ACC112 (cell line): ENCODE measurements around the gene RGS9.

Experiments
- H2AFZ ChIP-seq: fragments of 200-600 bp; sonication (generic); one replicate; pipeline ENCODE4 v1.6.0; 2017; ENCODE audit warnings: antibody characterized with exemption, low read length; ENCODE audit not compliant: unreplicated experiment
- H3K27ac ChIP-seq: fragments of 200-600 bp; sonication (generic); 2 replicates; pipeline ENCODE4 v1.5.1; 2014; ENCODE audit warnings: low read depth, mild to moderate bottlenecking, antibody characterized with exemption, low read length, moderate library complexity
- H3K27me3 ChIP-seq: fragments of 200-600 bp; sonication (generic); 2 replicates; pipeline ENCODE4 v1.6.1; 2014; ENCODE audit warnings: mild to moderate bottlenecking, antibody characterized with exemption, low read length, moderate library complexity, mixed read lengths; ENCODE audit not compliant: insufficient read depth
- H3K36me3 ChIP-seq: fragments of 200-600 bp; sonication (generic); 2 replicates; pipeline ENCODE4 v1.6.1; 2016; ENCODE audit warnings: mild to moderate bottlenecking, antibody characterized with exemption, low read length, moderate library complexity, mixed read lengths; ENCODE audit not compliant: insufficient read depth
- H3K4me1 ChIP-seq: fragments of 200-600 bp; sonication (generic); one replicate; pipeline ENCODE4 v1.6.1; 2016; ENCODE audit warnings: low read length, mixed read lengths; ENCODE audit not compliant: insufficient read depth, unreplicated experiment, control insufficient read depth
- H3K4me3 ChIP-seq: fragments of 200-600 bp; sonication (generic); 2 replicates; pipeline ENCODE4 v1.5.1; 2014; ENCODE audit warnings: mild to moderate bottlenecking, low read depth, low read length
- H3K79me2 ChIP-seq: fragments of 200-600 bp; sonication (generic); one replicate; pipeline ENCODE4 v1.6.0; 2016; ENCODE audit warnings: low read length; ENCODE audit not compliant: control insufficient read depth, unreplicated experiment, insufficient read depth

The RGS9 gene

GRCh38 chr17:65156835-65157565 lies 19.8 kb downstream of the RGS9 start:
- Histone ChIP-seq H3K27me3 (peaks cover 2% of the 10 kb centered on the region; the same call in 1 of the 2 replicates), H3K4me3 (no peak overlapping the region), H3K79me2 (no peaks in the 10 kb centered on the region), H3K27ac (no peak overlapping the region), H3K36me3 (no peaks in the 10 kb centered on the region), H2AFZ (no peak overlapping the region), H3K4me1 (no peaks in the 10 kb centered on the region)

- no peaks in the 10 kb centered on the region for H3K79me2 ChIP-seq
These were observed 20.9 kb downstream of the RGS9 start for GRCh38 chr17:65158041-65158440.

GRCh38 chr17:65158622-65159021 lies 21.5 kb downstream of the RGS9 start:
- Histone ChIP-seq H2AFZ (no peak overlapping the region), H3K36me3 (no peaks in the 10 kb centered on the region), H3K79me2 (no peaks in the 10 kb centered on the region), H3K27me3 (no peaks in the 10 kb centered on the region), H3K27ac (no peak overlapping the region), H3K4me3 (no peak overlapping the region), H3K4me1 (peaks cover under 1% of the 10 kb centered on the region)

More at GRCh38 chr17:65158041-65158440, 20.9 kb downstream of the RGS9 start:
- H2AFZ ChIP-seq = no peak overlapping the region
- H3K27me3 ChIP-seq = no peaks in the 10 kb centered on the region
- no peak overlapping the region for H3K4me3 ChIP-seq
- no peaks in the 10 kb centered on the region for H3K4me1 ChIP-seq
- no peaks in the 10 kb centered on the region for H3K36me3 ChIP-seq
- H3K27ac ChIP-seq = no peak overlapping the region

- Histone ChIP-seq H3K27ac (no peak overlapping the region), H3K4me1 (peaks cover 7% of the 10 kb centered on the region), H2AFZ (no peak overlapping the region), H3K27me3 (no peaks in the 10 kb centered on the region), H3K36me3 (no peaks in the 10 kb centered on the region), H3K4me3 (no peak overlapping the region), H3K79me2 (no peaks in the 10 kb centered on the region)
These were observed 23.3 kb downstream of the RGS9 start for GRCh38 chr17:65160516-65160915.

- peaks cover 7% of the 10 kb centered on the region for H3K4me1 ChIP-seq
- no peak overlapping the region for H2AFZ ChIP-seq
- no peak overlapping the region for H3K27ac ChIP-seq
- no peaks in the 10 kb centered on the region for H3K36me3 ChIP-seq
- no peak overlapping the region for H3K4me3 ChIP-seq
- H3K27me3 ChIP-seq = no peaks in the 10 kb centered on the region
- H3K79me2 ChIP-seq = no peaks in the 10 kb centered on the region
These were observed 26.9 kb downstream of the RGS9 start for GRCh38 chr17:65163990-65164495.

GRCh38 chr17:65166787-65167186 lies 29.6 kb downstream of the RGS9 start:
- H3K27ac ChIP-seq = no peak overlapping the region
- H2AFZ ChIP-seq = no peak overlapping the region
- H3K36me3 ChIP-seq = no peaks in the 10 kb centered on the region
- H3K27me3 ChIP-seq = no peaks in the 10 kb centered on the region
- H3K4me1 ChIP-seq = peaks cover 7% of the 10 kb centered on the region
- H3K4me3 ChIP-seq = no peak overlapping the region
- H3K79me2 ChIP-seq = no peaks in the 10 kb centered on the region

GRCh38 chr17:65167566-65167965 lies 30.4 kb downstream of the RGS9 start:
- Histone ChIP-seq H3K27ac (no peak overlapping the region), H3K4me1 (peaks cover 7% of the 10 kb centered on the region), H3K79me2 (no peaks in the 10 kb centered on the region), H3K36me3 (no peaks in the 10 kb centered on the region), H3K27me3 (no peaks in the 10 kb centered on the region), H2AFZ (no peak overlapping the region), H3K4me3 (no peak overlapping the region)

- Histone ChIP-seq H3K27me3 (no peaks in the 10 kb centered on the region), H3K27ac (no peak overlapping the region), H2AFZ (no peak overlapping the region), H3K4me3 (no peak overlapping the region), H3K4me1 (peaks cover 8% of the 10 kb centered on the region), H3K79me2 (no peaks in the 10 kb centered on the region), H3K36me3 (no peaks in the 10 kb centered on the region)
These were observed 32.5 kb downstream of the RGS9 start for GRCh38 chr17:65169691-65170090.

GRCh38 chr17:65170839-65171238 lies 33.7 kb downstream of the RGS9 start:
- Histone ChIP-seq H3K4me1 (peaks cover 8% of the 10 kb centered on the region), H2AFZ (no peak overlapping the region), H3K4me3 (no peak overlapping the region), H3K27me3 (peaks cover under 1% of the 10 kb centered on the region; the same call in 1 of the 2 replicates), H3K27ac (no peak overlapping the region), H3K36me3 (no peaks in the 10 kb centered on the region), H3K79me2 (no peaks in the 10 kb centered on the region)

GRCh38 chr17:65171752-65172151 lies 34.6 kb downstream of the RGS9 start:
- H3K4me1 ChIP-seq = peaks cover 8% of the 10 kb centered on the region

GRCh38 chr17:65172496-65173136 lies 35.4 kb downstream of the RGS9 start:
- H2AFZ ChIP-seq = no peak overlapping the region
- H3K4me3 ChIP-seq = no peak overlapping the region
- no peaks in the 10 kb centered on the region for H3K36me3 ChIP-seq
- H3K4me1 ChIP-seq = peaks cover 8% of the 10 kb centered on the region
- H3K79me2 ChIP-seq = no peaks in the 10 kb centered on the region
- no peak overlapping the region for H3K27ac ChIP-seq
- H3K27me3 ChIP-seq = peaks cover 4% of the 10 kb centered on the region; the same call in 1 of the 2 replicates

More at GRCh38 chr17:65171752-65172151, 34.6 kb downstream of the RGS9 start:
- no peaks in the 10 kb centered on the region for H3K36me3 ChIP-seq
- no peak overlapping the region for H2AFZ ChIP-seq
- H3K79me2 ChIP-seq = no peaks in the 10 kb centered on the region
- no peak overlapping the region for H3K27ac ChIP-seq
- H3K4me3 ChIP-seq = no peak overlapping the region
- H3K27me3 ChIP-seq = peaks cover 4% of the 10 kb centered on the region; the same call in 1 of the 2 replicates
